Measurements from ENCODE around the gene TOX2.

Gene TOX2

DNA sequence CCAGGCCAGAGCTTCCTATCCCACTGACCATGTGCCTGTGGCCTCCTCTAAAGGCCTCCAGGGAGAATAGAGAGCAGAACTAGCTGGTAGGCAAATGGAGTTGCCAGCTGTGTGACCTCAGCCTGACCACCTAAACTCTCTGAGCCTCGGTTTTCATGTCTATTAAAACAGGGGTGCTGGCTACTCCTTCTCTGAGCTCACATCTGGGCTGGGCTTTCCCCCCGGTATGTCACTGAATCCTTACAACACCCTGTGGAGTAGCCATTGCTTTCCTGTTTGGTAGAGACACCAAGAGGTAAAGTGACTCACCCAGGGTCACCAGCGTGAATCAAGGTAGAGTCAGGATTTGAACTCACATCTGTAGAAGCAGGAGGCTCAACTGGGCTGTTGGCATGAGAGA is 140.2 kb downstream of the TOX2 start:
- no peak overlapping the region for H3K4me3 ChIP-seq (replicated peaks; ENCODE audit: low read depth, low read length)
- no peaks in the 10 kb centered on the region for H3K27me3 ChIP-seq (replicated peaks; ENCODE audit: control insufficient read depth, insufficient read depth, low read length)
- no peak for DNase-seq (ENCODE audit: extremely low read depth, insufficient read length)
- no peaks in the 10 kb centered on the region; the same call in none of the 2 replicates for H3K36me3 ChIP-seq (ENCODE audit: control insufficient read depth, insufficient read depth, low read length)
- TF ChIP-seq, protein P1, sequence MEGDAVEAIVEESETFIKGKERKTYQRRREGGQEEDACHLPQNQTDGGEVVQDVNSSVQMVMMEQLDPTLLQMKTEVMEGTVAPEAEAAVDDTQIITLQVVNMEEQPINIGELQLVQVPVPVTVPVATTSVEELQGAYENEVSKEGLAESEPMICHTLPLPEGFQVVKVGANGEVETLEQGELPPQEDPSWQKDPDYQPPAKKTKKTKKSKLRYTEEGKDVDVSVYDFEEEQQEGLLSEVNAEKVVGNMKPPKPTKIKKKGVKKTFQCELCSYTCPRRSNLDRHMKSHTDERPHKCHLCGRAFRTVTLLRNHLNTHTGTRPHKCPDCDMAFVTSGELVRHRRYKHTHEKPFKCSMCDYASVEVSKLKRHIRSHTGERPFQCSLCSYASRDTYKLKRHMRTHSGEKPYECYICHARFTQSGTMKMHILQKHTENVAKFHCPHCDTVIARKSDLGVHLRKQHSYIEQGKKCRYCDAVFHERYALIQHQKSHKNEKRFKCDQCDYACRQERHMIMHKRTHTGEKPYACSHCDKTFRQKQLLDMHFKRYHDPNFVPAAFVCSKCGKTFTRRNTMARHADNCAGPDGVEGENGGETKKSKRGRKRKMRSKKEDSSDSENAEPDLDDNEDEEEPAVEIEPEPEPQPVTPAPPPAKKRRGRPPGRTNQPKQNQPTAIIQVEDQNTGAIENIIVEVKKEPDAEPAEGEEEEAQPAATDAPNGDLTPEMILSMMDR (IDR thresholded peaks at IDR 0.05; ENCODE audit: insufficient read depth, low read length, poor library complexity, severe bottlenecking): no peak

DNA sequence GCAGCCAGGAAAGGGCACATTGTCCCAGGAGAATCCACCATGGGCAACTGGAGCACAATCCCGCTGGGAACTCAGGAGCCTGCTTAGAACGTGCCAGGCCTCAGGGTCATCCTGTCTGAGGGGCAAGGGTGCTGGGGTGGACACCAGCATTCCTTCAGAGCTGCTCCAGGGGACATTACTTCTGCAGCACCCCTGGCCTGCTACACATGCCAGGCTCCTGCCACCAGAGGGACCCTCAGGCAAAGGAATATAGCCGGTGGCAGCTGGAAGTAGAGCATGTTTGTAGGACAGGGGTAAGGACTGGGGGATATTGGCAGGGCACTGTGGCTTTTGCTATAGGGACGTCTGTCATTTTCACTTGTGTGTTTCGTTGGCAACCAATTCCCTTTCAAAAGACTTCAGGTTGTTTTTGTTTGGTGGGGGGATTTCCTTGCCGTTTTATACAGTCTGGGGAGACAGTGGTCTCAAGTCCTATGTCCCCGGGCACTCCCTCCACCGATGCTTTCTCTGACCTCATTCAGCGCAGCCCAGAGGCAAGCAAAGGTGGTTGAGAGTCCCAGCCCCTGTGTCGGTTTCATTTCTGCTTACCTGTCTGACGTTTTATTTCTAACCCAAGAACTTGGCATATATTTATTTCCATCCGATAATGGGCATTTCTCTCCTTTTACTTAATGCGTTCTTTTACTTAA is 141.5 kb downstream of the TOX2 start:
- DNase-seq (ENCODE audit: extremely low read depth, insufficient read length): no peak
- H3K4me3 ChIP-seq (replicated peaks; ENCODE audit: low read depth, low read length): no peak overlapping the region
- no peaks in the 10 kb centered on the region for H3K27me3 ChIP-seq (replicated peaks; ENCODE audit: control insufficient read depth, insufficient read depth, low read length)
- H3K36me3 ChIP-seq (ENCODE audit: control insufficient read depth, insufficient read depth, low read length): no peaks in the 10 kb centered on the region; the same call in none of the 2 replicates
- TF ChIP-seq, protein P1 (IDR thresholded peaks at IDR 0.05; ENCODE audit: insufficient read depth, low read length, poor library complexity, severe bottlenecking): peak; percentile 43

DNA sequence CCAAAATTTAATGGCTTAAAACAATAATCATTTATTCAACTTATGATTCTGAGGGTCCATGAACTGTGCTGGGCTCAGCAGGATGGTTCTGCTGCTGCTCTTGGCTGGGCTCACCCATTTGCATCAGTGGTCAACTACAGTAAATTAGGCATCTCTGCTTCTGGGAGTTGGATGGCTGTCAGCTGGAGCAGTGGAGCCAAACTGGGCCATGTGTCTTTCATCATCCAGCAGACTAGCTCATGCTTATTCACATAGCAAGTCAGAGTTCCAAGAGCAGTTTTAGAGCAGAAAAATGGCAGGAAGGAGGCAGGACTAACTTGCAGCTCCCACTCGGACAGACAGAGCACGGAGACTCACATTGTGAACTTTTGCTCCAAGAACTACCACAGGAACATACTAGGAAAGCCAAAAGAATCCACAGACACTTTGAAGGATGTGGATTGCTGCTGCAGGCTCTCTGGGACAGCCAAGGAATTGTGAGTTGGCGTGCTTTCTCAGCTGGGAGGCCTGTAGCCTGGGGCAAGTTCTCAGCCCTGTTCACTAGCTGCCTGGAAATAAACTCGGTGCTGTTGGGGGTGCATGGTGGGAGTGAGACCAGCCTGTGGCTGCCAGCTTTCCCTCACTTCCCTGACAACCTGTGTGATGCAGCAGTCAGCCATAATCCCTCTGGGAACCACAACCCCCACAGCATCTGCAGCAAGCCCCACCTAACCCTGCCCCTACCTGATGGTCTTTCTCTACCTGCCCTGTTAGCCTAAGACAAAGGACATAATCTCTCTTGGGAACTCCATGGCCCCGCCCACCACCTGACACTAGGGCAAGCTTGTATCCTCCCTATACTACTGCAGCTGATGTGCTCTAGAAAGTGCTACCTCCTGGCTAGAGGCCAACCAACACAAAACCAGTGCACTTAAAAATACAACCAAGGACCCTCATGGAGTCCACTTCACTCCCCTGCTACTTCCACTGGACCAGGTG is 143.3 kb downstream of the TOX2 start:
- H3K27me3 ChIP-seq (replicated peaks; ENCODE audit: control insufficient read depth, insufficient read depth, low read length): no peaks in the 10 kb centered on the region
- DNase-seq (ENCODE audit: extremely low read depth, insufficient read length): no peak
- H3K36me3 ChIP-seq (ENCODE audit: control insufficient read depth, insufficient read depth, low read length): no peaks in the 10 kb centered on the region; the same call in none of the 2 replicates
- H3K4me3 ChIP-seq (replicated peaks; ENCODE audit: low read depth, low read length): no peak overlapping the region
- TF ChIP-seq, protein P1 (IDR thresholded peaks at IDR 0.05; ENCODE audit: insufficient read depth, low read length, poor library complexity, severe bottlenecking): no peak

DNA sequence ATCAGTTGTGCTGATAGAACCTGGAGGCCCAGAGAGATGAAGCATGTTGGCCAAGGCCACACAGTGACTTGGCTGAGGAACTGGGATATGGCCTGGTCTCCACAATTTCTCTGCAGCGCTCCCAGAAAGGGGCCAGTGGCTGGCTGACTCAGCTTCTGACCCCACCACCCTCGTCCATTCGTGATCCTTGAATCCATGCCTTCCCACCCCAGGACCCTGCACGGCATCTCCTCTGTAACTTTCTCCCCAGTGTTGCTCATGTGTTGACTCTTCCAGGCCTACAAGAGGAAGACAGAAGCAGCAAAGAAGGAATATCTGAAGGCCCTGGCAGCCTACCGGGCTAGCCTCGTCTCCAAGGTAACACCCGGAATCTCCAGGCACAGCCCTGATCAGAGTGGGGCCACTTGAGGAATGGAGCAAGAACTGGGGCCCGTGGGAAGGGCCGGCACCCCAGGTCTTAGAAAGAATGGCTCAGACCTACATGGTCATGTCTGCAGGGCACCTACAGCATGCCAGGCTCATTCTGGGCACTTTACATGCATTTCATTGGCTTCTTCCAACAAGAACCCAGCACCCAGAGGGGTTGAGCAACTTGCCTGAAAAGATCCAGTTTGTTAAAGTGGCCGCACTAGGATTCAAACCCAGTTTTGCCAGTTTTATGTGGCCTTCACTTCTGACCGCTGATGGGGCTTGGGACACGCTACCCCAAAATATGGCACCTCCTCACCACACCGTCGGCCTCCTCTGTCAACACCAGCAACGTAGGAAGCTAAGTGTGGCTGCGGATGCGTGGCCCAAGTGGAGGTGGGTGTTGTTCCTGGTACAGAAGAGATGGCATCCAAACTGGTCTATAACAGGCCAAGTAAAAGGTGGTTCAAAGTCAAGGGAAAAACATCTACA is 150.1 kb downstream of the TOX2 start:
- H3K27me3 ChIP-seq (replicated peaks; ENCODE audit: control insufficient read depth, insufficient read depth, low read length): no peaks in the 10 kb centered on the region
- no peak overlapping the region for H3K4me3 ChIP-seq (replicated peaks; ENCODE audit: low read depth, low read length)
- DNase-seq (ENCODE audit: extremely low read depth, insufficient read length): no peak
- TF ChIP-seq, protein P1 (IDR thresholded peaks at IDR 0.05; ENCODE audit: insufficient read depth, low read length, poor library complexity, severe bottlenecking): no peak
- no peaks in the 10 kb centered on the region; the same call in 1 of the 2 replicates for H3K36me3 ChIP-seq (ENCODE audit: control insufficient read depth, insufficient read depth, low read length)
